ENCODE measurements around the gene TNNC1.

The TNNC1 gene

GRCh38 chr3:52456169-52456799, 2.4 kb upstream of the TNNC1 start:
- Histone ChIP-seq H3K4me1 (ENCODE audit: control extremely low read depth in 1 of 4, control insufficient read depth in 4 of 4, insufficient read depth in 4 of 4, low read length in 3 of 4) (peaks cover 0 to 31% (median 23%) of the 10 kb centered on the region in 4 experiments), H3K36me3 (ENCODE audit: control insufficient read depth in 4 of 4, insufficient read depth in 4 of 4, low read length in 3 of 4) (peaks cover 9 to 32% (median 24%) of the 10 kb centered on the region in 4 experiments), H3K4me3 (ENCODE audit: control insufficient read depth in 1 of 7, extremely low read depth in 1 of 7, insufficient read depth in 4 of 7, low read depth in 2 of 7, low read length in 6 of 7) (peak overlapping the region; percentile 56 to 90 (median 76)), H3K9me3 (ENCODE audit: control extremely low read depth in 1 of 5, control insufficient read depth in 4 of 5, insufficient read depth in 2 of 5, low read depth in 1 of 5, low read length in 4 of 5) (no peaks in the 10 kb centered on the region), H3K27me3 (replicated peaks in 2 of 5; ENCODE audit: control insufficient read depth in 4 of 5, insufficient read depth in 5 of 5, low read length in 4 of 5) (no peaks in the 10 kb centered on the region), H3K27ac (ENCODE audit: insufficient read depth in 1 of 2, low read depth in 1 of 2, low read length in 2 of 2, poor library complexity in 1 of 2, severe bottlenecking in 2 of 2) (peak overlapping the region; percentile 36 to 81)
- ChIA-PET POLR2A (interaction anchor here (0.6 kb wide), 1 partner anchor 189 kb away, joined by 3 read pairs; no protein-coding TSS in a partner anchor), CTCF (interaction anchor here (1.0 to 7.3 kb wide), 6 partner anchors 9 to 112 kb away, joined by 3 to 61 read pairs (median 3); no protein-coding TSS in a partner anchor)
- WGBS (ENCODE audit: insufficient coverage) = 0% methylated on average over 1 of the region's 13 CpGs
- DNase-seq = peak in 1 of 3 donors; percentile 21

DNA sequence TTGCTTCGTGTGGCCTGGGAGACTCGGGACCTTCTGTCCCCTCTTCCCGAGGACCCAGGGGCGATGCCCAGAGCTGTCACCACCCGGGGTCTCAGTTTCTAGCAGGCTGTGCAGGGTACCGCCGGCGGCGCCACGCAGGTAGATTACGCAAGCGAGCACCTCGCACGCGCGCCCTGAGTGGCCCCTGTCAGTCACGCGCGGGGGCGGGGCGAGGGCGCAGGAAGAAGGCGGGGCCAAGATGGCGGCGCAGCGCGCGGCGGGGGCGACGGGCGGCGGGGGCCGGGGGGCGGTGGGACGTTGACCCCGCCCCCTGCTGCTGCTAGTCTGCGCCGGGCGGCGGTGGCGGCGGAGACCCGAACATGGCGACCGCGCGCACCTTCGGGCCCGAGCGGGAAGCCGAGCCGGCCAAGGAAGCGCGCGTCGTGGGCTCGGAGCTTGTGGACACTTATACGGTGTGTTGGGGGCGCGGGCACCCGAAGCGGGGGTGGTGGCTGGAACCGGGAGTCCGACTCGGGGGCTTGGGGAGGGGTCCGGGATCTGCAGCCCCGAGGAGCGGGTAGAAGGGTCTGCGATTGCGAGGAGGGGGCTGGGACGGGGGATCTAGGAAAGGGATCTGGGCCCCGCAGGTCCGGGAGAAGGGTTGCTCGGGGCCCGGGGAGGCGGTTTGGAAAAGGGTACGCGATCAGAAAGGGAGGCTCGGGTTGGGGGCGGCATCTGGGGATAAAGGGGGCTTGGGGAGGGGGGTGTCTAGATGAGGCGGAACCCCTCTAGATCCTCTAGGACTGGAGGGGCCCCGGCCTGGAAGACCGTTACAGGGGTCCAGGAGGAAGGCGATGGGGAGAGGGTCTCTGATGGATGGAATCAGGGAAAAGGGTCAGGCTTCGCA, 1.7 kb upstream of the TNNC1 start, which contains the start of gene NISCH:
Gene NISCH, plus strand, starts transcription at position 322 of the 886 bp plus-strand sequence. Its CDS starts 38 bp downstream, at position 360.
- H3K27me3 ChIP-seq (replicated peaks in 2 of 5; ENCODE audit: control insufficient read depth in 4 of 5, insufficient read depth in 5 of 5, low read length in 4 of 5) = no peaks in the 10 kb centered on the region
- peak within 1 kb of the TSS; percentile 61 to 90 (median 78) for H3K4me3 ChIP-seq (ENCODE audit: control insufficient read depth in 1 of 7, extremely low read depth in 1 of 7, insufficient read depth in 4 of 7, low read depth in 2 of 7, low read length in 6 of 7)
- H3K4me1 ChIP-seq (ENCODE audit: control extremely low read depth in 1 of 4, control insufficient read depth in 4 of 4, insufficient read depth in 4 of 4, low read length in 3 of 4) = peaks cover 0 to 31% (median 23%) of the 10 kb centered on the region in 4 experiments
- H3K9me3 ChIP-seq (ENCODE audit: control extremely low read depth in 1 of 5, control insufficient read depth in 4 of 5, insufficient read depth in 2 of 5, low read depth in 1 of 5, low read length in 4 of 5) = no peaks in the 10 kb centered on the region
- DNase-seq = peak; percentile 82 to 91 (median 91)
- POLR2A ChIA-PET = interaction anchor here (0.6 kb wide), 1 partner anchor 190 kb away, joined by 3 read pairs; no protein-coding TSS in a partner anchor
- peaks cover 7 to 24% (median 20%) of the 10 kb centered on the region in 4 experiments for H3K36me3 ChIP-seq (ENCODE audit: control insufficient read depth in 4 of 4, insufficient read depth in 4 of 4, low read length in 3 of 4)
- peak within 1 kb of the TSS; percentile 40 to 81 for H3K27ac ChIP-seq (ENCODE audit: insufficient read depth in 1 of 2, low read depth in 1 of 2, low read length in 2 of 2, poor library complexity in 1 of 2, severe bottlenecking in 2 of 2)
- CTCF ChIA-PET = interaction anchor here (1.0 to 15.4 kb wide), 4 partner anchors 8 to 32 kb away, joined by 3 to 477 read pairs (median 14); no protein-coding TSS in a partner anchor
- WGBS (ENCODE audit: insufficient coverage) = under 1% methylated on average over 51 of the region's 86 CpGs

DNA sequence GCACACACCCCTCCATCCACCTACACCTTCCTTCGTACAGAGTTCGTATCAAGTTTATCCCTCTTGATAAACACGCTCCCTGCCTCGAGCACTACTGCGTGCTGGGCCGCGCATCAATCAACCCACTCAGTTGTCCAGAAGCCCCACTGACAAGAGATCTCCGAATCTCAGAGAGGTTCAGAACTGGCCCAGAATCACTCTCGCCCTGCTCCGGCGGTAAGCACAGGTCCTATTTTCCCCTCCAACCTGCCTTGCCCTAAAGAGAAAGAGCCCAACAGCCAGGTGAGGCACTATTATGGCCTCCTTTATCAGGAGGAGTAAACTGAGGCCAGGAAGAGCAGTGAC, 1.1 kb upstream of the TNNC1 start:
- Histone ChIP-seq H3K27ac (ENCODE audit: insufficient read depth in 1 of 2, low read depth in 1 of 2, low read length in 2 of 2, poor library complexity in 1 of 2, severe bottlenecking in 2 of 2) (peak overlapping the region; percentile 40 to 78), H3K27me3 (replicated peaks in 2 of 5; ENCODE audit: control insufficient read depth in 4 of 5, insufficient read depth in 5 of 5, low read length in 4 of 5) (no peaks in the 10 kb centered on the region), H3K36me3 (ENCODE audit: control insufficient read depth in 4 of 4, insufficient read depth in 4 of 4, low read length in 3 of 4) (peaks cover 7 to 23% (median 16%) of the 10 kb centered on the region in 4 experiments), H3K4me3 (ENCODE audit: control insufficient read depth in 1 of 7, extremely low read depth in 1 of 7, insufficient read depth in 4 of 7, low read depth in 2 of 7, low read length in 6 of 7) (peak overlapping the region; percentile 61 to 84 (median 76)), H3K4me1 (ENCODE audit: control extremely low read depth in 1 of 4, control insufficient read depth in 4 of 4, insufficient read depth in 4 of 4, low read length in 3 of 4) (peaks cover 0 to 31% (median 23%) of the 10 kb centered on the region in 4 experiments), H3K9me3 (ENCODE audit: control extremely low read depth in 1 of 5, control insufficient read depth in 4 of 5, insufficient read depth in 2 of 5, low read depth in 1 of 5, low read length in 4 of 5) (no peaks in the 10 kb centered on the region)
- WGBS (ENCODE audit: insufficient coverage) = 59% methylated on average over 11 of the region's 11 CpGs
- POLR2A ChIA-PET = no interaction called here
- CTCF ChIA-PET = interaction anchor here (1.4 to 15.4 kb wide), 2 partner anchors 17 to 31 kb away, joined by 3 to 477 read pairs; no protein-coding TSS in a partner anchor
- DNase-seq = no peak

DNA sequence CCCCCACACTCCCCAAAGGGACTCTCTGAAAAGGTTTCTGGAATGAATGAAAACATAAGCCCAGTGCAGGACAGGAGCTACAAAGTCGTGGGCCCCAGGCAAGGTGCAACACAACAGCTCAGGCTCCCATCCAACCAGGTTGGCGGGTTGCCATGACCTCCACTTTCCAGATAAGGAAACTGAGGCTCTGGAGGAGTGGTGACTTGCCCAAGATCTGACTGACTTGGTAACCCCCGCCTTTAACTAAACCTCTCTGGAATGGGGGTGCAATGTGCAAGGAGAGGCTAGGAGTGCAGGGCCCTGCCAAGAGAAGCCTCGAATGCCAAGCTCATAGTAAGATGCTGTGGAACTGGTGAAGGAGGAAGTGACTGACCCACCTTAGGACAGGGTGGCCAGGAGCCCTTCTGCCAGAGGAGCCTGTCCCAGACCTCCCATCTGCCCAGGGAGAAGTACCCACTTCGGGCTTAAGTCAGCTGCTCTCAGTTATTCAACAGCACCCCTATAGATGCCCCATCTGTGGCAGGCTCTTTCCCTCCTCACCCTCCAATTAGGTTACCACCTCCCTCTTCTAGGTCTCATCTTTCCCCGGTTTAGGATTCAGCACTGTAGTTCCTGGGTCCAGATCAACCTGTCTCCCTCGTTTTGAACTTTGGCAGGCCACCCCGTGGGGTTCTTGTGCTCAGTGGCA, 553 bp upstream of the TNNC1 start:
- H3K4me1 ChIP-seq (ENCODE audit: control extremely low read depth in 1 of 4, control insufficient read depth in 4 of 4, insufficient read depth in 4 of 4, low read length in 3 of 4) = peaks cover 0 to 31% (median 23%) of the 10 kb centered on the region in 4 experiments
- ChIA-PET CTCF (interaction anchor here (1.0 to 15.4 kb wide), 3 partner anchors 17 to 235 kb away, joined by 3 to 477 read pairs (median 3); no protein-coding TSS in a partner anchor), POLR2A (no interaction called here)
- H3K27me3 ChIP-seq (replicated peaks in 2 of 5; ENCODE audit: control insufficient read depth in 4 of 5, insufficient read depth in 5 of 5, low read length in 4 of 5) = no peaks in the 10 kb centered on the region
- H3K9me3 ChIP-seq (ENCODE audit: control extremely low read depth in 1 of 5, control insufficient read depth in 4 of 5, insufficient read depth in 2 of 5, low read depth in 1 of 5, low read length in 4 of 5) = no peaks in the 10 kb centered on the region
- H3K4me3 ChIP-seq (ENCODE audit: control insufficient read depth in 1 of 7, extremely low read depth in 1 of 7, insufficient read depth in 4 of 7, low read depth in 2 of 7, low read length in 6 of 7) = peak overlapping the region in 4 of 7 experiments; percentile 73 to 84 (median 80)
- H3K27ac ChIP-seq (ENCODE audit: insufficient read depth in 1 of 2, low read depth in 1 of 2, low read length in 2 of 2, poor library complexity in 1 of 2, severe bottlenecking in 2 of 2) = peak overlapping the region in 1 of 2 experiments; percentile 78
- peaks cover 7 to 20% (median 15%) of the 10 kb centered on the region in 4 experiments for H3K36me3 ChIP-seq (ENCODE audit: control insufficient read depth in 4 of 4, insufficient read depth in 4 of 4, low read length in 3 of 4)
- WGBS (ENCODE audit: insufficient coverage) = 74% methylated on average over 7 of the region's 8 CpGs
- no peak for DNase-seq

GRCh38 chr3:52452570-52453221, 1.1 kb downstream of the TNNC1 start:
- Histone ChIP-seq H3K27ac (ENCODE audit: insufficient read depth in 1 of 2, low read depth in 1 of 2, low read length in 2 of 2, poor library complexity in 1 of 2, severe bottlenecking in 2 of 2) (no peak overlapping the region), H3K36me3 (ENCODE audit: control insufficient read depth in 4 of 4, insufficient read depth in 4 of 4, low read length in 3 of 4) (peaks cover 0 to 4% (median 1%) of the 10 kb centered on the region in 4 experiments), H3K4me1 (ENCODE audit: control extremely low read depth in 1 of 4, control insufficient read depth in 4 of 4, insufficient read depth in 4 of 4, low read length in 3 of 4) (peaks cover 0 to 30% (median 23%) of the 10 kb centered on the region in 4 experiments), H3K9me3 (ENCODE audit: control extremely low read depth in 1 of 5, control insufficient read depth in 4 of 5, insufficient read depth in 2 of 5, low read depth in 1 of 5, low read length in 4 of 5) (no peaks in the 10 kb centered on the region), H3K4me3 (ENCODE audit: control insufficient read depth in 1 of 7, extremely low read depth in 1 of 7, insufficient read depth in 4 of 7, low read depth in 2 of 7, low read length in 6 of 7) (no peak overlapping the region), H3K27me3 (replicated peaks in 2 of 5; ENCODE audit: control insufficient read depth in 4 of 5, insufficient read depth in 5 of 5, low read length in 4 of 5) (no peaks in the 10 kb centered on the region)
- ChIA-PET POLR2A (interaction anchor here (0.6 kb wide), 1 partner anchor 200 kb away, joined by 4 read pairs; no protein-coding TSS in a partner anchor), CTCF (interaction anchor here (0.9 to 15.4 kb wide), 3 partner anchors 9 to 28 kb away, joined by 3 to 477 read pairs (median 3); no protein-coding TSS in a partner anchor)
- WGBS (ENCODE audit: insufficient coverage) = 92% methylated on average over 11 of the region's 11 CpGs
- DNase-seq = no peak

DNA sequence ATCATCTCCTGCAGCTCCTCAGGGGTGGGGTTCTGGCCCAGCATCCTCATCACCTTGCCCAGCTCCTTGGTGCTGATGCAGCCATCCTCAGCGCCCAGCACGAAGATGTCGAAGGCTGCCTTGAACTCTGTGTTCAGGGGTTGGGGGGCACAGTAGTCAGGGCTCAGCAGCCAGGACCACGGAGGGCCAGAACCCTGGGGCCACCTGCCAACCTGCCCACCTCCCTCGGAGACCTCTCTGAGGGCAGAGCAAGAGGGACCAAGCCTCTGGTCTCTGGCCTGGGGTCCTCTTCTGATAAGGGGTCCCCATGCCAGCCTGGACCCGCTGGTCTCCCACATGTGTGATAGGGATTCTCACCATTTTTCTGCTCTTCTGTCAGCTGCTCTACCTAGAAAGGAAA, 1.7 kb downstream of the TNNC1 start:
- WGBS (ENCODE audit: insufficient coverage) = 100% methylated on average over 5 of the region's 6 CpGs
- Histone ChIP-seq H3K36me3 (ENCODE audit: control insufficient read depth in 4 of 4, insufficient read depth in 4 of 4, low read length in 3 of 4) (no peaks in the 10 kb centered on the region), H3K4me3 (ENCODE audit: control insufficient read depth in 1 of 7, extremely low read depth in 1 of 7, insufficient read depth in 4 of 7, low read depth in 2 of 7, low read length in 6 of 7) (no peak overlapping the region), H3K9me3 (ENCODE audit: control extremely low read depth in 1 of 5, control insufficient read depth in 4 of 5, insufficient read depth in 2 of 5, low read depth in 1 of 5, low read length in 4 of 5) (no peaks in the 10 kb centered on the region), H3K27me3 (replicated peaks in 2 of 5; ENCODE audit: control insufficient read depth in 4 of 5, insufficient read depth in 5 of 5, low read length in 4 of 5) (no peaks in the 10 kb centered on the region), H3K27ac (ENCODE audit: insufficient read depth in 1 of 2, low read depth in 1 of 2, low read length in 2 of 2, poor library complexity in 1 of 2, severe bottlenecking in 2 of 2) (no peak overlapping the region), H3K4me1 (ENCODE audit: control extremely low read depth in 1 of 4, control insufficient read depth in 4 of 4, insufficient read depth in 4 of 4, low read length in 3 of 4) (peaks cover 0 to 25% (median 23%) of the 10 kb centered on the region in 4 experiments)
- DNase-seq = no peak
- CTCF ChIA-PET = interaction anchor here (0.9 to 15.4 kb wide), 3 partner anchors 8 to 105 kb away, joined by 3 to 477 read pairs (median 3); no protein-coding TSS in a partner anchor
- POLR2A ChIA-PET = interaction anchor here (0.6 kb wide), 1 partner anchor 199 kb away, joined by 4 read pairs; no protein-coding TSS in a partner anchor
